Loucy (cell line): ENCODE data around the gene PPIA.

Experiments used
- H2AFZ ChIP-seq: fragments of 200-600 bp; sonication (generic); 2 replicates; pipeline ENCODE4 v1.6.0; 2016; ENCODE audit warnings: antibody characterized with exemption, mild to moderate bottlenecking, low read length, moderate library complexity
- H3F3A ChIP-seq: fragments of 200-600 bp; 2 replicates; pipeline ENCODE4 v1.6.0; 2016; ENCODE audit warnings: antibody characterized with exemption, low read depth, mild to moderate bottlenecking
- H3K27me3 ChIP-seq: fragments of 200-600 bp; sonication (generic); 2 replicates; pipeline ENCODE4 v1.6.1; 2014; ENCODE audit warnings: low read length, mild to moderate bottlenecking; ENCODE audit not compliant: insufficient read depth, poor library complexity, severe bottlenecking
- H3K36me3 ChIP-seq: fragments of 200-600 bp; sonication (generic); 2 replicates; pipeline ENCODE4 v1.6.1; 2016; ENCODE audit warnings: low read length; ENCODE audit not compliant: insufficient read depth
- H3K4me1 ChIP-seq: fragments of 200-600 bp; sonication (generic); 2 replicates; pipeline ENCODE4 v1.5.1; 2014; ENCODE audit warnings: low read length, mild to moderate bottlenecking; ENCODE audit not compliant: insufficient read depth, poor library complexity, severe bottlenecking
- H3K4me2 ChIP-seq: fragments of 200-600 bp; sonication (generic); 2 replicates; pipeline ENCODE4 v1.6.0; 2014; ENCODE audit warnings: antibody characterized with exemption, low read length, low read depth, mild to moderate bottlenecking; ENCODE audit not compliant: poor library complexity, severe bottlenecking
- H3K4me3 ChIP-seq: fragments of 200-600 bp; sonication (generic); 2 replicates; pipeline ENCODE4 v1.5.1; 2014; ENCODE audit warnings: low read length, mild to moderate bottlenecking, mixed read lengths; ENCODE audit not compliant: poor library complexity, severe bottlenecking
- H3K79me2 ChIP-seq: fragments of 200-600 bp; sonication (generic); 2 replicates; pipeline ENCODE4 v1.6.1; 2014; ENCODE audit warnings: low read length; ENCODE audit not compliant: insufficient read depth
- H3K9ac ChIP-seq: fragments of 200-600 bp; sonication (generic); 2 replicates; pipeline ENCODE4 v1.6.0; 2014; ENCODE audit warnings: mild to moderate bottlenecking, low read depth, low read length, moderate library complexity; ENCODE audit not compliant: poor library complexity, severe bottlenecking
- H3K9me2 ChIP-seq: fragments of 200-600 bp; sonication (generic); replicated peaks from 2 replicates; pipeline ENCODE4 v1.6.1; 2016; ENCODE audit warnings: low read depth, low read length, mixed read lengths
- H3K9me3 ChIP-seq: fragments of 200-600 bp; sonication (generic); 2 replicates; pipeline ENCODE4 v1.6.1; 2014; ENCODE audit warnings: mild to moderate bottlenecking, antibody characterized with exemption, low read length, low read depth; ENCODE audit not compliant: insufficient read depth
- H4K20me1 ChIP-seq: fragments of 200-600 bp; sonication (generic); 2 replicates; pipeline ENCODE4 v1.6.0; 2014; ENCODE audit warnings: antibody characterized with exemption, low read length, mild to moderate bottlenecking; ENCODE audit not compliant: insufficient read depth, poor library complexity, severe bottlenecking
- CTCF ChIP-seq: fragments of 200-600 bp; sonication (generic); conservative IDR thresholded peaks from 2 replicates; pipeline ENCODE4 v1.5.1; 2014; ENCODE audit warnings: mild to moderate bottlenecking, antibody characterized with exemption, low read length
- EZH2phosphoT487 ChIP-seq: fragments of 200-600 bp; IDR thresholded peaks from 2 replicates; pipeline ENCODE4 v1.6.1; 2018; ENCODE audit warnings: antibody characterized with exemption, mild to moderate bottlenecking, moderate library complexity, borderline replicate concordance

The PPIA gene

GRCh38 chr7:44762300-44762699, 34.2 kb upstream of the PPIA start:
- Histone ChIP-seq H3K9me2 (no peaks in the 10 kb centered on the region), H3K4me2 (no peak overlapping the region), H3K4me1 (no peaks in the 10 kb centered on the region), H3K4me3 (no peak overlapping the region), H3K9ac (no peak overlapping the region), H2AFZ (no peak overlapping the region), H3K27me3 (no peaks in the 10 kb centered on the region), H3K36me3 (peaks cover 83% of the 10 kb centered on the region; the same call in 1 of the 2 replicates), H4K20me1 (no peaks in the 10 kb centered on the region), H3K79me2 (no peaks in the 10 kb centered on the region), H3F3A (no peaks in the 10 kb centered on the region), H3K9me3 (no peaks in the 10 kb centered on the region)
- TF ChIP-seq CTCF (no peak), EZH2phosphoT487 (no peak)

- Histone ChIP-seq H3K4me3 (no peak overlapping the region), H3K9me2 (no peaks in the 10 kb centered on the region), H3K9ac (no peak overlapping the region), H3K79me2 (no peaks in the 10 kb centered on the region), H3K27me3 (no peaks in the 10 kb centered on the region), H3F3A (no peaks in the 10 kb centered on the region), H3K9me3 (no peaks in the 10 kb centered on the region), H4K20me1 (no peaks in the 10 kb centered on the region), H3K36me3 (peaks cover 86% of the 10 kb centered on the region; the same call in 1 of the 2 replicates), H3K4me2 (no peak overlapping the region), H3K4me1 (no peaks in the 10 kb centered on the region), H2AFZ (no peak overlapping the region)
- TF ChIP-seq EZH2phosphoT487 (no peak), CTCF (no peak)
Measured at GRCh38 chr7:44762726-44763522, 33.6 kb upstream of the PPIA start.

- Histone ChIP-seq H3K27me3 (no peaks in the 10 kb centered on the region), H3K9me2 (no peaks in the 10 kb centered on the region), H2AFZ (no peak overlapping the region), H4K20me1 (no peaks in the 10 kb centered on the region), H3F3A (no peaks in the 10 kb centered on the region), H3K4me1 (no peaks in the 10 kb centered on the region), H3K9me3 (no peaks in the 10 kb centered on the region), H3K79me2 (no peaks in the 10 kb centered on the region), H3K4me3 (no peak overlapping the region), H3K36me3 (peaks cover 84% of the 10 kb centered on the region; the same call in 1 of the 2 replicates), H3K4me2 (no peak overlapping the region), H3K9ac (no peak overlapping the region)
- TF ChIP-seq EZH2phosphoT487, result no peak
- no peak for TF ChIP-seq CTCF
Measured at GRCh38 chr7:44764081-44764480, 32.4 kb upstream of the PPIA start.
